Spleen (tissue), 11 donors: ENCODE data around the gene CEMIP2. TPM values are rescaled to one million over a fixed set of nuclear protein-coding genes. Genes with fewer than 3 reads are reported as not detected.

Source experiments
- DNase-seq: peaks from one replicate; pipeline ENCODE4 v3.0.0-alpha.2; 2020
- H3K27ac ChIP-seq, 8 donors: fragments of 200-600 bp; sonication (generic) in 7 of 8; 1 replicate in 4 of 8; 2 replicates in 4 of 8; pipeline versions ENCODE4 v1.5.0 to v1.8.0; 2016 to 2021; ENCODE audit warnings: inconsistent platforms in 4 of 8, mild to moderate bottlenecking in 4 of 8, moderate library complexity in 1 of 8
- H3K27me3 ChIP-seq, 7 donors: fragments of 200-600 bp; sonication (generic) in 6 of 7; replicated peaks in 1 of 7; 1 replicate in 4 of 7; 2 replicates in 3 of 7; pipeline versions ENCODE4 v1.5.0 to v1.8.0; 2016 to 2021; ENCODE audit warnings: inconsistent platforms in 3 of 7, mild to moderate bottlenecking in 1 of 7
- H3K36me3 ChIP-seq, 6 donors: fragments of 200-600 bp; sonication (generic) in 5 of 6; 1 replicate in 4 of 6; 2 replicates in 2 of 6; pipeline versions ENCODE4 v1.5.0 to v1.8.0; 2016 to 2021; ENCODE audit warnings: inconsistent platforms in 2 of 6
- H3K4me1 ChIP-seq, 6 donors: fragments of 200-600 bp; sonication (generic) in 5 of 6; 1 replicate in 3 of 6; 2 replicates in 3 of 6; pipeline versions ENCODE4 v1.5.0 to v1.8.0; 2016 to 2021; ENCODE audit warnings: inconsistent platforms in 3 of 6
- H3K4me3 ChIP-seq, 8 donors: fragments of 200-600 bp; sonication (generic) in 7 of 8; 1 replicate in 4 of 8; 2 replicates in 4 of 8; pipeline versions ENCODE4 v1.5.0 to v1.8.0; 2016 to 2021; ENCODE audit warnings: inconsistent platforms in 4 of 8, mild to moderate bottlenecking in 4 of 8, moderate library complexity in 2 of 8
- H3K9me3 ChIP-seq, 8 donors: fragments of 200-600 bp; sonication (generic) in 7 of 8; 1 replicate in 4 of 8; 2 replicates in 4 of 8; pipeline versions ENCODE4 v1.5.0 to v1.8.0; 2016 to 2021; ENCODE audit warnings: inconsistent platforms in 4 of 8
- POLR2A ChIP-seq, 3 donors: fragments of 450-650 bp; IDR thresholded peaks; one replicate each; pipeline ENCODE4 v1.5.1; 2017; ENCODE audit warnings: antibody characterized with exemption in 3 of 3, mild to moderate bottlenecking in 1 of 3
- POLR2AphosphoS5 ChIP-seq, 3 donors: sonication (generic); formaldehyde crosslinking; IDR thresholded peaks; one replicate each; pipeline ENCODE4 v1.5.1; 2017; ENCODE audit warnings: antibody characterized with exemption in 3 of 3
- WGBS, 5 donors: extraction: QIAGEN DNeasy Blood & Tissue Kit in 3 of 5; methylation state at CpG; one replicate each; pipeline versions ENCODE4 v1.1.5 to v1.1.7; 2013 to 2018; 5-methylcytosine and 5-hydroxymethylcytosine counted together
- intact Hi-C: fragments of 100-400 bp; cut with DNase I; formaldehyde crosslinking; loops from one replicate; pipeline ENCODE4 v1.15.0; 2023; ENCODE audit warnings: low total_unique reads
- polyA plus RNA-seq, 3 donors: library from polyadenylated mRNA; stranded (reverse); fragments of 200-250 nt; gene quantifications; one replicate each; pipeline ENCODE4 v1.2.1, GENCODE V29; 2013
- total RNA-seq, 7 donors: library from RNA; depleted of rRNA in 3 of 7; stranded (reverse); fragments of >200 nt in 3 of 7; fragmentation: NEBNext Ultra II Directional in 4 of 7; extraction: Animal tissue kit (Norgen Biotek cat#: 25700) in 4 of 7; gene quantifications; one replicate each; pipeline versions ENCODE4 v1.1.0 to v1.2.1, GENCODE V29; 2016 to 2021
- TF ChIP-seq, protein P1 (sequence below), 11 experiments: fragments of 200-600 bp in 7 of 11; fragments of 450-650 bp in 4 of 11; sonication (generic) in 4 of 11; IDR thresholded peaks in 8 of 11; conservative IDR thresholded peaks in 3 of 11; 1 replicate in 7 of 11; 2 replicates in 4 of 11; pipeline versions ENCODE4 v1.4.0 to v1.8.0; 2016 to 2021; ENCODE audit warnings: antibody characterized with exemption in 11 of 11, inconsistent platforms in 4 of 11, mild to moderate bottlenecking in 1 of 11
- donor health status: healthy with polysubstance abuse.
- donor health status: DM: no; HTN: no; CAD: no; lungs with moderate emphysema.
- donor health status: DM: no; HTN: no; CAD: no.
- donor health status: Bipolar disorder and iron deficiency.
- donor health status: healthy.
- donor health status: DM: no; HTN: no; CAD: no.
- donor health status: DM: yes; HTN: yes; CAD: no.

The CEMIP2 gene
- total and polyA plus RNA-seq, 10 donors = 14.2 to 175 (median 86.1) TPM

DNA sequence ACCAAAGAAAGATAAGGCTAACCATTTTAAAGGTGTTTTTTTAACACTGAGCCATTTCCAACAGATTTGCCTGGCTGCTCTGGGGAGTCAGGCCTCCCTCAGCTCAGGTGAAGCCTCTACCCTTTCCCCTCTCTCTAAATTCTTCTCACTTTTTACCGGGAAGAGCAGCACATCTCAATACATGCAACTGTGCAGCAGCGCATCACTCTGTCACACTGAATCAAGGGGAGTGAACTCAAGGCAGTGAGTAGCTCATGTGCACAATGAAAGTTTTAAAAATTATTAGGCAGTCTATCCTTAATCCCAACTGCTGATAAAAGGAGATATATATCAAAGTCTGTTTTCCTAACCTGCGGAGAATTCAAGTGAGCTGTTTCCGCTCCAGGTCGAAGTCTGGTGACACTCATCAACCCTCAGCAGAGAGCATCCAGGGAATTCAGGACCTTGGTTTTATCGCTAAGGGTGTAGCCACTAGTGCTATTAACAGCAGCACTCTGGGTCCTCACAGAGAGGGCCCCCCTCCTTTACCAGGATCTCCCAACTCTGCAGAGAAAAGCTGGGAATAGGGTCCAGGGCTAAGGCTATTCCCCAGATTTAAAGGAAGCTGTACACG is 1.0 kb downstream of the CEMIP2 start:
- Histone ChIP-seq H3K4me3 (peak overlapping the region; percentile 62 to 76 (median 72)), H3K36me3 (no peaks in the 10 kb centered on the region), H3K27ac (peak overlapping the region; percentile 94 to 99 (median 98)), H3K9me3 (no peaks in the 10 kb centered on the region), H3K27me3 (peaks cover 0 to 5% (median 0%) of the 10 kb centered on the region in 7 donors), H3K4me1 (peaks cover 31 to 75% (median 66%) of the 10 kb centered on the region in 6 donors)
- no peak for DNase-seq
- intact Hi-C loops = loop anchor here (5.0 to 10.0 kb wide), 2 partner anchors 52 to 155 kb away; no protein-coding TSS in a partner anchor
- TF ChIP-seq POLR2AphosphoS5 (IDR thresholded peaks at IDR 0.05) (no peak), POLR2A (IDR thresholded peaks at IDR 0.05) (no peak)
- TF ChIP-seq, protein P1, sequence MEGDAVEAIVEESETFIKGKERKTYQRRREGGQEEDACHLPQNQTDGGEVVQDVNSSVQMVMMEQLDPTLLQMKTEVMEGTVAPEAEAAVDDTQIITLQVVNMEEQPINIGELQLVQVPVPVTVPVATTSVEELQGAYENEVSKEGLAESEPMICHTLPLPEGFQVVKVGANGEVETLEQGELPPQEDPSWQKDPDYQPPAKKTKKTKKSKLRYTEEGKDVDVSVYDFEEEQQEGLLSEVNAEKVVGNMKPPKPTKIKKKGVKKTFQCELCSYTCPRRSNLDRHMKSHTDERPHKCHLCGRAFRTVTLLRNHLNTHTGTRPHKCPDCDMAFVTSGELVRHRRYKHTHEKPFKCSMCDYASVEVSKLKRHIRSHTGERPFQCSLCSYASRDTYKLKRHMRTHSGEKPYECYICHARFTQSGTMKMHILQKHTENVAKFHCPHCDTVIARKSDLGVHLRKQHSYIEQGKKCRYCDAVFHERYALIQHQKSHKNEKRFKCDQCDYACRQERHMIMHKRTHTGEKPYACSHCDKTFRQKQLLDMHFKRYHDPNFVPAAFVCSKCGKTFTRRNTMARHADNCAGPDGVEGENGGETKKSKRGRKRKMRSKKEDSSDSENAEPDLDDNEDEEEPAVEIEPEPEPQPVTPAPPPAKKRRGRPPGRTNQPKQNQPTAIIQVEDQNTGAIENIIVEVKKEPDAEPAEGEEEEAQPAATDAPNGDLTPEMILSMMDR (IDR thresholded peaks at IDR 0.05 in 8 of 11, conservative IDR thresholded peaks at IDR 0.05 in 3 of 11) = no peak
- 15 to 31% (median 26%) methylated on average over 7 of the region's 7 CpGs for WGBS, 5 donors

DNA sequence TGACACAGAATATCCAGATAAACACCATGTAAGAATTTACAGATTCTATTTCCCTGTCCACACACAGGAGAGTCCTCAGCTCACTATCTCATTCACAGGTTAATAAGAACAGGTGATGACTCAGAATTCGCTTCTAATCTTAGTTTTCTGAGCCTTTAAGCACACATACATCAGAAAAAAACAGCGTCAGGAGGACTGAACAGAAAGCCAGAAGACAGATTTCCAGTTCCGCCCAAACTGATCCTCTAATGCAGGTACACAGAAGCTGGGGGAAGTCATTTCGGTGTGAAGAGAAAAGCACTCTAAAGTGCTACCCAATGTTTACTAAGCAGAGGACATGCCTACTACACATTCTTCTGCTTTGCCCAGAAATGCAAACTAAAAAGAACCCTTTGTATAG is 1.6 kb downstream of the CEMIP2 start:
- peak overlapping the region in 7 of 8 donors; percentile 96 to 99 (median 99) for H3K27ac ChIP-seq
- no peak for DNase-seq
- H3K36me3 ChIP-seq = no peaks in the 10 kb centered on the region
- H3K4me1 ChIP-seq = peaks cover 31 to 81% (median 72%) of the 10 kb centered on the region in 6 donors
- WGBS, 5 donors = 40 to 63% (median 51%) methylated on average over 4 of the region's 4 CpGs
- TF ChIP-seq POLR2A (IDR thresholded peaks at IDR 0.05) (no peak), POLR2AphosphoS5 (IDR thresholded peaks at IDR 0.05) (peak in 1 of 3 donors; percentile 23)
- TF ChIP-seq, protein P1 (IDR thresholded peaks at IDR 0.05 in 8 of 11, conservative IDR thresholded peaks at IDR 0.05 in 3 of 11) = no peak
- H3K9me3 ChIP-seq = no peaks in the 10 kb centered on the region
- peak overlapping the region; percentile 62 to 76 (median 72) for H3K4me3 ChIP-seq
- peaks cover 0 to 5% (median 0%) of the 10 kb centered on the region in 7 donors for H3K27me3 ChIP-seq
- intact Hi-C loops = loop anchor here (5.0 to 10.0 kb wide), 2 partner anchors 52 to 154 kb away; no protein-coding TSS in a partner anchor

DNA sequence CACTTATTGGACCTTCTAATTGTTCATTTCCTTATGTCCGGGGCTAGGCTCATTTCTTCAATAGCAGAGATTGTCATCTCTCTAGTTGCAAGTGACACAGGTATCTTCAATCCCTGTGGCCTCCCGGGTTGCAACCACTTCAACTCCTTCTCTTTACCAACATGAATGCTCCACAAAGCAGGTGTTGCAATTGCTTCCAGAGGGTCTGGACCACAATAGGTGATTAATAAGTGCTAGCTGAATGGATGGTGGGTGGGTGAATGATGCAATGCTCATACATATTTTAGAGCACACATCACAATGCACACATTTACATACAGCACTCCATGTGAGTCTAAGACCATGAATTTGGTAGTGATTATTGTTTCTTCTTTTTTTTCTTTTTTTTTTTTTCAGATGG is 2.6 kb downstream of the CEMIP2 start:
- H3K4me3 ChIP-seq = peak overlapping the region in 5 of 8 donors; percentile 15 to 76 (median 73)
- no peaks in the 10 kb centered on the region for H3K9me3 ChIP-seq
- no peak for DNase-seq
- H3K27ac ChIP-seq = peak overlapping the region in 3 of 8 donors; percentile 13 to 99 (median 96)
- H3K36me3 ChIP-seq = no peaks in the 10 kb centered on the region
- peaks cover 0 to 5% (median 0%) of the 10 kb centered on the region in 7 donors for H3K27me3 ChIP-seq
- peaks cover 38 to 90% (median 81%) of the 10 kb centered on the region in 6 donors for H3K4me1 ChIP-seq
- 40 to 72% (median 62%) methylated on average over 2 of the region's 2 CpGs for WGBS, 5 donors
- intact Hi-C loops = loop anchor here (5.0 to 10.0 kb wide), 2 partner anchors 51 to 153 kb away; no protein-coding TSS in a partner anchor
- TF ChIP-seq POLR2AphosphoS5 (IDR thresholded peaks at IDR 0.05) (no peak), POLR2A (IDR thresholded peaks at IDR 0.05) (no peak)
- TF ChIP-seq, protein P1 (IDR thresholded peaks at IDR 0.05 in 8 of 11, conservative IDR thresholded peaks at IDR 0.05 in 3 of 11) = no peak

DNA sequence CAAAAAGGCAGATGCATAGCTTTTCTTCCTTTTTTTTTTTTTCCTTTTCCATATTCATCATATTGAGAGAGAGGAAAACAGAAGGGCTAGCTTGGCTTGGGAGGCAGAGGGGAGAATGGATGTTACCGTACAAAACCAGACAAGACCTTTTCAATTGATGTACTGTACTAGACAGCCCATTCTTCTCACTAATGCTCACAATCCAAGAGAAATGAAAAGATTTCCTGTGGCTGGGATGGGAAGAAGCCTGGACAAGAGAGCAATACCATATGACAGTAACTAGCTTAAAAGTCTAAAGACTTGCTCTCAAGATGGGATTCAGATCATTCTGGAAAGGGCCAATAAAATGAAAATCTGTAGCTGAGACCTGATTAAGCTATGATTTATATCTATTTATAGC is 3.4 kb downstream of the CEMIP2 start:
- Histone ChIP-seq H3K36me3 (no peaks in the 10 kb centered on the region), H3K4me3 (peak overlapping the region in 3 of 8 donors; percentile 6 to 76 (median 75)), H3K4me1 (peaks cover 37 to 90% (median 81%) of the 10 kb centered on the region in 6 donors), H3K9me3 (no peaks in the 10 kb centered on the region), H3K27me3 (peaks cover 0 to 5% (median 0%) of the 10 kb centered on the region in 7 donors), H3K27ac (peak overlapping the region in 3 of 8 donors; percentile 13 to 99 (median 15))
- intact Hi-C loops = loop anchor here (5.0 to 10.0 kb wide), 2 partner anchors 50 to 153 kb away; no protein-coding TSS in a partner anchor
- WGBS, 5 donors = 76 to 87% (median 80%) methylated on average over 1 of the region's 1 CpG
- TF ChIP-seq, protein P1 (IDR thresholded peaks at IDR 0.05 in 8 of 11, conservative IDR thresholded peaks at IDR 0.05 in 3 of 11) = no peak
- TF ChIP-seq POLR2AphosphoS5 (IDR thresholded peaks at IDR 0.05) = no peak
- DNase-seq = no peak
